SIG-M5 treated with dmso at 0.1 percent for 504 hours (cell line): ENCODE results near the gene MOB3A.

Source experiments
- DNase-seq: peaks from one replicate; lab custom pipeline; 2025; ENCODE audit not compliant: unreplicated experiment; lab: John Stamatoyannopoulos, UW

MOB3A gene

GRCh38 chr19:2047076-2047448 lies 49.1 kb downstream of the MOB3A start:
- no peak for DNase-seq

- no peak for DNase-seq
Measured at GRCh38 chr19:2046046-2046907, 49.8 kb downstream of the MOB3A start.

- DNase-seq: no peak
Measured at GRCh38 chr19:2045501-2046045, 50.6 kb downstream of the MOB3A start.

GRCh38 chr19:2044709-2045500 lies 51.2 kb downstream of the MOB3A start:
- no peak for DNase-seq

GRCh38 chr19:2043961-2044708 lies 52.0 kb downstream of the MOB3A start:
- no peak for DNase-seq

DNA sequence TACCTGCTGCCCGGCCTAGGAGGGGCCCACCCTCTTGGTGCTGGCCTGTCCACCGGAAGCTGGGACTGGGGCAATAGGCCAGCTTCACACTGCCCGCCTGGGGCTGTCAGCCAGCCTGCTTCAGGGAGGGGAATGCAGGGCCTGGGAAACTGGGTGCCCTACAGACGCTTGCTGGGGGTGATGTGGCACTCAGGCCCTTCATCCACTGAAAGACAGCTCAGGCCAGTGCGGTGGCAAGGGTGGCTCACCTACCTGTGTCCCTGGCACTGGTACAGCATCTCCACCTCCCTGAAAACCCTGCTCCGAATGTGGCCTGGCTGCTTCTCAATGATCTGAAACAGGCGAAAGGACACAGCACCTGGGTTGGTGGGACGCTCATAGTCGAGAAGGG lies 52.9 kb downstream of the MOB3A start:
- DNase-seq: no peak

- no peak for DNase-seq
Measured at GRCh38 chr19:2042485-2043250, 53.5 kb downstream of the MOB3A start.

- peak; percentile 81 for DNase-seq
Measured at GRCh38 chr19:2041683-2042484, 54.2 kb downstream of the MOB3A start.

DNA sequence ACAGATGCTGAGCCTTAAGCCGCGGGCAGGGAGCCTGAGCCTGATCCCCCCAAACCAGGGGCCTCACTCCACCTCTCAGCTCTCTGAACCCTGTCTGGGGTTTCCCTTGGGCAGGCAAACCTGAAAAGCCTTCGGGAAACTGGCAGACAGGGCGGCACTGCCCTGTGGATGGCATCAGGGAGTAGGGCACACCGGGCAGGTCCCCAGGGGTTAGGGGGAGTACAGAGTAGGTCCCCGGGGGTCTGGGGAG lies 54.8 kb downstream of the MOB3A start:
- no peak for DNase-seq

DNA sequence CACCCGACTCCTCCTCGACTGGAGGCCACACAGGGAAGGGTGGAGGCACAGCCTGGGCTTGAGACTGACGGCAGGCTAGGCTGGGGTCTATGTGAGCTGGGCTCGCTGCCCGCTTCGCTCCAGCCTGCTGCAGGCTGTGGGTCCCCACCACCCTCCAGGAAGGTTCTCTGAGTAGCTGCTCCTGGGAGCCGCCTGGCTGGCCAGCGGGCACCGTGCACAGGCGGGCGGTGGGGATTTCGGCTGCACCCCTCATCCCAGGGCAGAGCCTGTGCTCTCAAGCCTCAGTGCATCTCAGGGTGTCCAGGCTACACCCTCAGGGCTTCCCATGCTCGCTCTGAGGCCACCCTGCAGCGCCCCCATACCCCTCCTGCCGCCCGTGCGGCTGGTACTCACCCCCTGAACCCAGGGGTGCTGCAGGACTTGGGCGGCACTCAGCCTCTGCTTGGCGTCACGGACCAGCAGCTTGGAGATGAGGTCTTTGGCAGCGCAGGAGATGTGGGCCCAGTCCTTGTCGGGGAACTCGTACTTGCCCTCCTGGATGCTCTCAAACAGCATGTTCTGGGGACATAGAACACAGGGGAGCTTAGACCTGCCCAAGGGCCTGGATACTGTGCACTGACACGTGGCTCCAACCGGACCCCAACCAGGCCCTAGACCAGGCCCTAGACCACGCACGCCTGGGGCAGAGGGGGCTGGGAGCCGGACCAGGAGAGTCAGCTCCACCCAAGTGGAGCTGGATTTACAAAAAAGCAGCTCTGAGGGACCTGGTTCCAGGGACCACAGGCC lies 55.3 kb downstream of the MOB3A start:
- DNase-seq: no peak

- DNase-seq: no peak
Measured at GRCh38 chr19:2039959-2040646, 56.0 kb downstream of the MOB3A start.

DNA sequence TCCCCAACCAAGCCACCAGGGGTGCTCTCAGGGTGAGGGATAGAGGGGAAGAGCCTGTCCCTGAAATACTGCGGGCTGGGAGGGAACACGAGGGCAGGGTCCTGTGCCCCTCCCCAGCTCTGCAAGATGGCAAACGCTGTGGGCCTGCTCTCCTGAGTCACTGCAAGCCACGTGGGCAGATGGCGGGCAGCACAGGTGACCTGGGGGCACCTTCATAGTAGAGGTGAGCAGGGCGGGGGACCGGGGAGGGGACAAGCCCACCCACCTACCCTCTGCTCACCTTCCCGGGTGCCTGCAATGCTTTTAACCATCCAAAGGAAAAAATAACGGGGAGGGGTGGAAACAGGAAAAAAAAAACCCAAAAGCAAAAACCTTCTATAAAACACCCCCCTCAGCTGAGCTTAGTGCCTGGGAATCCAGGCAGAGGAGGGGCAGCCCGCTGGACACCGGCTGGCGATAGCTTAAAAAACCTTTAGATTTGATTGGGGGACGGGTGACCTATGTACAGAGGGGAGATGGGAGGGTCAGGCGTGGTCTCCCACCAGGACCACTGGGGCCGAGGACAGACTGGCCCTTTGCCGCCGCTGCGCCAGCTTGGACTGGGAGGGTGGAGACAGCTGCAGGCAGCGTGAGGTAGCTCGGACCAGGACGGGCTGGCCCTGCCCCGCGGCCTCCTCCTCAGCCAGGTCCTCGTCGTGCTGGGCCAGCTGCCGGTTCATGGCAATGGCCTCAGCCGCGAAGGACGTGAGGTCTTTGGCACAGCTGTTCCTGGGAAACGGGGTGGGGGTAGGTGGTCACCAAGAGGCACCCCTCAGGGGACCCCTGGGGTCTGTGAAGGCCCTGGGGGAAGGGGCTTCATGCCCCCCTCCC lies 56.8 kb downstream of the MOB3A start:
- DNase-seq: no peak

DNA sequence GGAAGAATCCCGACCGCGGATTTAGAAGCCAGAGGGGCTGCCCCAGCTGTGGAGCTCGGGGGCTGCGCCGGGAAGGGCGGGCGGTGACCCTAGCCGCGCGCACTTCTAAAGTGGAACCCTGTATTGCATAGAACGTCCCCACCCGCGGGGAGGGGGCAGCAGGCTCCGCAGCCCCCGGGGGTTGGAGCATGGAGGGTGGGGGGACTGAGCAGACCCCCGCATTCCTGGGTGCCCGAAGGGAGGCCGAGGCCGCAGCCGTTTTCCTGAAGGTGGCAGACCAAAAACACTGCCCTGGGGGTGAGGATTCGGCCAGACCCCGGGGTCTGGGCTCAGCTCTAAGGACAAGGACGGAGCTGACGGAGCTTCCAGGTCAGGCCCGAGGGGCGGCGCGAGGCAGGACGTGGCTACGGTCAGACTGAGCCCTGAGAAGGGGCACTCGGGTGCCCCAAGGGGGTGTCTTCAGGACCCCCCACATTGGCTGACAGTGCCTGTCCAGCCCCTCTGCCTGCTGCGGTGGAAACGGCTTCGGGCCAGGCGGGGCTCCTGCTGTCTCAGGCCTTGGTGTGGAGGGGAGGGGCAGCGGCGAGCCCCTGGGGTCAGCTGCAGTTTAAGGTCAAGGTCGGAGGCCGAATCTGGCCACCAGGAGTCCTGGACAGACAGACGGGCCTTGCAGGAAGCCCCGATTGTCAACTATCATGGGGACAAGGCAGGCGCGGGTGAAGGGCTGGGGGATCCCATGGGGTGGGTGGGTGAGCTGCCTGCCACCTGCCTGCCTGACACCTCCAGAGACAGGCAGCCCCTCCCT lies 57.6 kb downstream of the MOB3A start:
- DNase-seq: no peak

DNA sequence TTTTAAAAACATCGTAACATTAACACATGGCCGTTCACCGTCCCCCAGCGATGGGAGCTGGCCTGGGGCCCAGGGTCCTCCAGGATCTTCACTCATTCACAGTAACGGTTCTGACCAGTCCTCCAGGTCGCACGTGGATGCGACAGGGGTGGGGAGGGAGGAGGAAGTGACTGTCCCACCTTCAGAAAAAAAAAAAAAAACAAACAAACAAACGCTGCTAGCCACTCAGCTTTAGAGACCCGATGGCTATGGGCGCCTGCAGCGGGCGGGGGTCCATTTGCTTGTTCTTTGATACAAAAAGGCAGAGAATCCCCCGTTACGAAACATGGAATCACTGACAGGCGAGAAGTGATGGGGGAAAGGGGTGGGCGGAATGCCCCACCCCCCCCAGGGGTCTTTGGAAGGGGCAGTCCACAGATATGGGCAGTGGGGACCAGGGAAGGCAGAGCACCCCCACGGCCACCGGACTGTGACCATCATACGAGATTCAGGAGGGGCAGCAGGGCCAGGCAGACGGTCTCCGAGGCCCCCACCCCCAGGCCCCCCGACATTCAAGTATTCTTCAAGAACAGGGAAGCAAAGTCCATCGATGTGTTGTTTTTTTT lies 58.4 kb downstream of the MOB3A start:
- DNase-seq: no peak

DNA sequence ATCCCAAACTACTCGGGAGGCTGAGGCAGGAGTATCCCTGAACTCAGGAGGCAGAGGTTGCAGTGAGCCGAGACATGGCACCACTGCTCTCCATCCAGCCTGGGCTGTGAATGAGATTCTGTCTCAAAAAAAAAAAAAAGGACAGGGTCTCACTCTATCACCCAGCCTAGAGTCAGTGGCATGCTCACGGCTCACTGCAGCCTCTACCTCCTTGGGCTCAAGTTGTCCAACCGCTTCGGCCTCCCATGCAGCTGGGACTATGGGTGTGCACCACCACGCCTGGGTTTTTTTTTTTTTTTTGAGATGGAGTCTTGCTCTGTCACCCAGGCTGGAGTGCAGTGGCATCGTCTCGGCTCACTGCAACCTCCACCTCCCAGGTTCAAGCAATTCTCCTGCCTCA lies 59.7 kb downstream of the MOB3A start:
- no peak for DNase-seq

DNA sequence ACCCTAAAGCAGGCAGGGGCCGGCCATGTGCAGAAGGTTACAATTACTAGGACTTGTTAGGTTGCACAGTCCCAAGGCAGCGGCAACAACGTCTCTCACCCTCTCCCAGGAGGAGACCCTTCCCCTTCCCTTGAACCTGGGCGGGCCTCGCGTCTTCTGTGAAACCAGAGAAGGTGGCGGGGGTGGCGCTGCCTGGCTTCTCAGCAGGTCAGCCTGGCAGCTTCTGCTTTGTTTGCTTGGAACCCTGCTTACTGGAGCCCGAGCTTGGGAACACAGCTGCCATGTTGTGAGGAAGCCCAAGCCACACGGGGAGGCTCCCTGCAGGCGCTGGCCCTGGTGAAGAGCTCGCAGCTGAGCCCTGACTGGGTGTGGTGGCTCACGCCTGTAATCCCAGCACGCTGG lies 60.5 kb downstream of the MOB3A start:
- no peak for DNase-seq
